ENCODE measurements around the gene LIN7C. TPM values are rescaled to one million over a fixed set of nuclear protein-coding genes. Genes with fewer than 3 reads are reported as not detected.

LIN7C gene
- total RNA-seq, 1 experiment from 2014 or later: 30.3 TPM

DNA sequence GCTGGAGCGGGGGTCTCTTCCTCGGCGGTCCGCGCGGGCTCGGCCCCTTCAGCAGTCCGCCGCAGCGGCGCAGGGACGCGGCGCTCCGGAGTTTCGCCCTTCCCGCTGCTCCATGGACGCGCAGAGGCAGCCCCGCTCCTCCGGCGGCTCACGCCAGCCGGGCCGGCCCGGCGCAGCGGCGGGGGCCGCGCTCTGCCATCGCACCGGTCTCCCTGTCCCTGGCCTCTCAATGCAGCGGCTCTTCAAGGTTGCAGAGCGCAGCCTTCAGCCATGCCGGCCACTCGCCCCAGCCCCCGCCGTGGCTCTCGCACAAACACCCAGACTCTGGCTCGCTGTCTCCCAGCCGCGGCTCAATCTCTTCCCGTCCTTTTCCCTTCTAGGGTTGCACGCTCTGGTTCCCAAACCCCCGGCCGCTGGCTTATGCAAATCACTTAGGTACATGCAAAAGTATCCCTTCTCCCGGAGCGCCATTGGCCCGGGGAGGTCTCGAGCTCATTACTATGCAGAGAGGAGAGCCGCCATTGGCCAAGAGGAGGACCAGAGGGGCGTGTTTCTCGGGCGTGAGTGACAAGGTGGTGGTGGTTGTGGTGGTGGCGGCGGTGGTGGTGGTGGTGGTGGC lies 34.1 kb downstream of the LIN7C start, which contains the start of gene LGR4:
LGR4 (minus strand) TSS at position 393 of the 619 bp plus-strand sequence. CDS start 488 bp downstream, outside the sequence.
- no peaks in the 10 kb centered on the region for H3K36me3 ChIP-seq (ENCODE audit: insufficient read depth, low read length)
- no peak within 1 kb of the TSS for H2AFZ ChIP-seq (ENCODE audit: low read length)
- no peak within 1 kb of the TSS for H3K9ac ChIP-seq (ENCODE audit: low read length)
- no peak within 1 kb of the TSS for H3K4me2 ChIP-seq (ENCODE audit: low read depth, low read length, poor library complexity, severe bottlenecking)
- H3K9me2 ChIP-seq (replicated peaks; ENCODE audit: insufficient read depth, low read length): no peaks in the 10 kb centered on the region
- H3K27ac ChIP-seq (ENCODE audit: low read length): no peak within 1 kb of the TSS
- no peaks in the 10 kb centered on the region for H3K27me3 ChIP-seq (ENCODE audit: low read length)
- no peak for DNase-seq
- no peaks in the 10 kb centered on the region for H3K9me3 ChIP-seq (ENCODE audit: low read length)
- H3K4me1 ChIP-seq (ENCODE audit: low read length): no peaks in the 10 kb centered on the region; the same call in 1 of the 2 replicates
- no peak within 1 kb of the TSS for H3K4me3 ChIP-seq (ENCODE audit: low read length)
- no peaks in the 10 kb centered on the region for H3K79me2 ChIP-seq (ENCODE audit: low read length)
- no peaks in the 10 kb centered on the region for H4K20me1 ChIP-seq (ENCODE audit: insufficient read depth, low read depth, low read length)

DNA sequence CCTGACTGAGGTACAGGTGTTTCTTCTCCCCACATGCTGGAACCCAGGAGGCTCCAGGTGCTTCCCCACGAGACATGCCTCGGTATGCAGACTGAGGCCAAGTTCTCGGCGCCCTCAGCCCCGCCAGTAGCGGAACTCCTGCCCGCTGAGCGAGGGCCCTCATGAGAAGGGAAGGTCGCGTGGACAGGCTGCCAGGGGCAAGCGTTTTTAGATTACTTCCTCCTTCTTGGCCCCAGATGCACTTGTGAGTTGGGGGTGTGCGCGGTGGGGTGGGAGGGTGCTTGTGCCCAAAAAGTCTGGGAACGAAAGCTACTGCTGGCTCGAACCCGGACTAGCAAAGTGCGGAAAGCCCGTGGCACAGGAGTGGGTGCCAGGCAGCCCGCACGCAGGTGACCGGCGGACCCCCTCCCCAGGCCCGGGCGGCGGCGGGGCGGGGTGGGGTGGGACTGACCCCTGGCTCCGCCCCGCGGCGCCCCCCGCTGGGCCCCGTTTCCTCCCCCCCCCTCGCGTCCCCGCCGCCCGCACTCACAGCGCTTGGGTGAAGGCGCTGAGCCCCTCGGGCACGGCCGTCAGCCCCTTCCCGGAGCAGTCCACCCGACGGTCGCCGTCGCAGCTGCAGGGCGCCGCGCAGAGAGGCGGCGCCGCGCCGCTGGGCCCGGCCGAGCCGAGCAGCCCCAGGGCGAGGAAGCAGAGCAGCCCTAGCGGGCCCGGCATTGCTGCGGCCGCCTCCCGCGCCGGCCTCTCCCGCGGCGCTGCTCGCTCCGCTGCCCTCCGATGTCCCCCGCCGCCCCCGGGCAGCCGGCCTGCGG lies 34.8 kb downstream of the LIN7C start:
- Histone ChIP-seq H4K20me1 (ENCODE audit: insufficient read depth, low read depth, low read length) (no peaks in the 10 kb centered on the region), H3K4me1 (ENCODE audit: low read length) (no peaks in the 10 kb centered on the region; the same call in 1 of the 2 replicates), H3K9me3 (ENCODE audit: low read length) (no peaks in the 10 kb centered on the region), H2AFZ (ENCODE audit: low read length) (no peak overlapping the region), H3K4me3 (ENCODE audit: low read length) (no peak overlapping the region), H3K36me3 (ENCODE audit: insufficient read depth, low read length) (no peaks in the 10 kb centered on the region), H3K4me2 (ENCODE audit: low read depth, low read length, poor library complexity, severe bottlenecking) (no peak overlapping the region), H3K27ac (ENCODE audit: low read length) (no peak overlapping the region), H3K79me2 (ENCODE audit: low read length) (no peaks in the 10 kb centered on the region), H3K9me2 (replicated peaks; ENCODE audit: insufficient read depth, low read length) (no peaks in the 10 kb centered on the region), H3K27me3 (ENCODE audit: low read length) (no peaks in the 10 kb centered on the region), H3K9ac (ENCODE audit: low read length) (no peak overlapping the region)
- no peak for DNase-seq

DNA sequence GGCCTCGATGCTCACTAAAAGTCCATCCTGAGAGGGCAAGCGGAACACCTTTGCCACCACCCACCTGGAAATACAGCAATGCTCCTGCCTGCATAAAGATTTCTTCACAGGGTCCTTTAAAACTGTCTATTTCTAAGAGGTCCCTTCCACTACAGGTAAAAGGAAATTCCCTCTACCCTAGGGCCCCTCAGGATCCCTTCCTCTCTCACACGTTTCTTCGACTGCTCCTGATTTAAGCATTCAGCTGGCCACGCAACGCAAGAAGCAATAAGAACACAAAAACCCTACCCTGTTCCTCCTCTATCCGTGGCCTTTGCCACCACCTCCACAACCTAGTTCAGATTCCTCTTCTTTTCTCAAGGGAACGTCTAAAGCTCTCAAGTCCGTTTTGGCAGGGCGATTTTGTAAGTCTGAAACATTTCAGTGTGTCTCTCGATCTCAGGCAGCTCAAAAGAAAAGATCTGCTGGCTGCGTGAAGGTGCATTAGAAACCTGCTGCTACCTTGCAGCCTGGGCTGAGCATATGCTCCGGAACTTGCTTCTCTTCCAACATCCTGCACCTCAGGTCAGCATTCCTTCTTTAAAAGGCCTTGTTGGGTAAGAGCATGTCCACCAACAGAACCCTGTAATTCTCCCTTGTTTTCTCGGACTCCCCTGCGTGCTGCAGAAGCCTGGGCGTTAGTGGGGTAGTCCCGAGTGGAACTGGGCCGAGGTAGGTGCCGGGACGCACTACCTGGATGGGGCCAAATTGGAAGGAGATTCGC lies 35.6 kb downstream of the LIN7C start:
- no peaks in the 10 kb centered on the region for H3K27me3 ChIP-seq (ENCODE audit: low read length)
- H3K4me3 ChIP-seq (ENCODE audit: low read length): no peak overlapping the region
- no peak overlapping the region for H3K9ac ChIP-seq (ENCODE audit: low read length)
- no peak overlapping the region for H3K4me2 ChIP-seq (ENCODE audit: low read depth, low read length, poor library complexity, severe bottlenecking)
- H3K27ac ChIP-seq (ENCODE audit: low read length): no peak overlapping the region
- H2AFZ ChIP-seq (ENCODE audit: low read length): no peak overlapping the region
- DNase-seq: no peak
- no peaks in the 10 kb centered on the region for H4K20me1 ChIP-seq (ENCODE audit: insufficient read depth, low read depth, low read length)
- H3K9me3 ChIP-seq (ENCODE audit: low read length): no peaks in the 10 kb centered on the region
- no peaks in the 10 kb centered on the region; the same call in 1 of the 2 replicates for H3K4me1 ChIP-seq (ENCODE audit: low read length)
- no peaks in the 10 kb centered on the region for H3K36me3 ChIP-seq (ENCODE audit: insufficient read depth, low read length)
- no peaks in the 10 kb centered on the region for H3K9me2 ChIP-seq (replicated peaks; ENCODE audit: insufficient read depth, low read length)
- H3K79me2 ChIP-seq (ENCODE audit: low read length): no peaks in the 10 kb centered on the region

DNA sequence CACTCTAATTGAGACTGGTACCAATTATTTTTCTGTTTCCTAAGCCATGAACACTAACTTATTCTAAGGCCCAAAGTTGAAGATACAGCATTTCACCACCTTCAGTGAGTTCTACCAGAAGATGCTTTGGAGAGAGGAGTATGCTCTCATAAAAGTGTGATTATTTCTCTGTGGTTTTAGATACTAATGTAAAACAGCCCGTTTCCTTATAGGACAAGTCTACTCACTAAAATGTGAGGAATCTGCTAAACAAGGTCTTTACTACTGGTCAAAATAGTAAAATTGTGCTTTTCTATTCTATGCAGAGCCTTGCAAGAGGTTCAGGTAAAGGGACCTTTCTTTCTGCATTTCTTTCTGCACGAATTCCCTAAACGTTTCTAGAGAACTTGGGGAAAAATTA lies 36.4 kb downstream of the LIN7C start:
- Histone ChIP-seq H2AFZ (ENCODE audit: low read length) (no peak overlapping the region), H3K4me3 (ENCODE audit: low read length) (no peak overlapping the region), H3K9ac (ENCODE audit: low read length) (no peak overlapping the region), H3K79me2 (ENCODE audit: low read length) (no peaks in the 10 kb centered on the region), H3K27ac (ENCODE audit: low read length) (no peak overlapping the region), H3K4me1 (ENCODE audit: low read length) (no peaks in the 10 kb centered on the region; the same call in 1 of the 2 replicates), H4K20me1 (ENCODE audit: insufficient read depth, low read depth, low read length) (no peaks in the 10 kb centered on the region), H3K36me3 (ENCODE audit: insufficient read depth, low read length) (no peaks in the 10 kb centered on the region), H3K9me3 (ENCODE audit: low read length) (no peaks in the 10 kb centered on the region), H3K27me3 (ENCODE audit: low read length) (no peaks in the 10 kb centered on the region), H3K9me2 (replicated peaks; ENCODE audit: insufficient read depth, low read length) (no peaks in the 10 kb centered on the region), H3K4me2 (ENCODE audit: low read depth, low read length, poor library complexity, severe bottlenecking) (no peak overlapping the region)
- no peak for DNase-seq

DNA sequence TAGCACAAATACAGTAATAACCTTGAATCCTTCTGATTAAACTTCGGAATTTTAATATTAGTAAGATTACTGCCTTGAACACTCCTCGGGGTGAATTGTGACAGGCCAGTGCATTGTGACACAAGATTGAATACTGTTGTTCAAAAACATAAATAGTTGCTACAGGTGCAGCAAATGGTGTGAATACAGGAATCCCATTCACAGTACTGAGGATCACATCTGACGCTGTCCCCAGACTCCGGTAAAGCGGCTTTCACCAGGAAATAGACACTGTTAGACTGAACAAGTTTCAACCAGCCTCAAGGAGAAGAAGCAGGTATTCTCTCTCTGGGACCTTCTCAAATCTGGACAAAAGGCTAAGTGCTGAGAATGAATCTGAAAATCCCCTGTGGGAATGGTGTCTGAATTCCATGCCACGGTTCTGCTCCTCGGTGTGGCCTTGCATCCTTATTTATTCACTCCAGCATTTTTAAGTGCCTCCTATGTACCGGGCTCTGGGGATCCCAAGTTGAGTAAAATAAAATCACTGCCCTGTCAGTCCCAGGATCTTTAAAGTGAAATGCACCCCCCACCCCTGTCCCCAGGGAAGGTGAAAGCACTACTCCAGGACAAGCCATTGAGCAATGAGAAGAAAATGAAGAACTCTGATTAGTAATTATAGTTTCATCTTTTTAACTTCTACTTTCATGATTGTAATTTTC lies 37.4 kb downstream of the LIN7C start:
- Histone ChIP-seq H2AFZ (ENCODE audit: low read length) (no peak overlapping the region), H3K4me3 (ENCODE audit: low read length) (no peak overlapping the region), H3K9me2 (replicated peaks; ENCODE audit: insufficient read depth, low read length) (no peaks in the 10 kb centered on the region), H3K27ac (ENCODE audit: low read length) (no peak overlapping the region), H3K79me2 (ENCODE audit: low read length) (no peaks in the 10 kb centered on the region), H3K27me3 (ENCODE audit: low read length) (no peaks in the 10 kb centered on the region), H3K9me3 (ENCODE audit: low read length) (no peaks in the 10 kb centered on the region), H3K4me2 (ENCODE audit: low read depth, low read length, poor library complexity, severe bottlenecking) (no peak overlapping the region), H3K36me3 (ENCODE audit: insufficient read depth, low read length) (no peaks in the 10 kb centered on the region), H3K4me1 (ENCODE audit: low read length) (no peaks in the 10 kb centered on the region; the same call in 1 of the 2 replicates), H3K9ac (ENCODE audit: low read length) (no peak overlapping the region), H4K20me1 (ENCODE audit: insufficient read depth, low read depth, low read length) (no peaks in the 10 kb centered on the region)
- DNase-seq: no peak

DNA sequence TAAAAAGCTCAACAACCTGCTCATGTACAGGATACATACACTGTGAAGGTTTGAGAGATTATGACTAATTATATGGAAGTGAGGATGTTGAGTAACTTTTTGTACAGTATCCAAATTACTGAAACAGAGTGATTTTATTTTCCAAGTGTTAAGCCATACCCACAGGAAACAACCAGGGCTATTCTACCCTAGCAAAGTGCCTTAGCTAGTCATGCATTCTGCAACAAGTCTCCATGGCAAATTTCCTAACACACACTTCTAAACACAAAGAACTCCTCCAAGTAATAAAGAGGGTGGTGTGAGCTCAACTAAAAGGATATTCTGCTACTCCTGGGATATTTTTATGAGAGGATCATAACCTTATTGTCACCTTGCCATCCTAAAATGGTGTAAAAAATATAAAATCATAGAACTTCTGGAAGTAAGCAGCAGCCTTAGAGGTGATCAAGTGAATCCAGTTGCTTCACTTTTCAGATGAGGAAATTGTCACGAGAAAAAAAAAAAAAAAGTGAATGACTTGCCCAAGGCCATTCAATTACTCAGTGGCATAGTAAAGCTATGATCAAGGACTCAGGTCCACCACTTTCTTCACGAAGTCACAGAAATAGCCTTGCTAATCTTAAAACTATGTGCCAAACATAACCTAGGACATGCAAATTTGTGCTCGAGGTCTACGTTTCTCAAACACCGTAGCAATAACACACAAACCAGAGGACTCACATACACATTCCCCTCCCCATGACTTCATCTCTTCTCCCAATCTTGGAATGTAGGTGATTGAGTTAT lies 38.2 kb downstream of the LIN7C start:
- Histone ChIP-seq H3K36me3 (ENCODE audit: insufficient read depth, low read length) (no peaks in the 10 kb centered on the region), H3K4me2 (ENCODE audit: low read depth, low read length, poor library complexity, severe bottlenecking) (no peak overlapping the region), H3K9me2 (replicated peaks; ENCODE audit: insufficient read depth, low read length) (no peaks in the 10 kb centered on the region), H3K27me3 (ENCODE audit: low read length) (no peaks in the 10 kb centered on the region), H3K79me2 (ENCODE audit: low read length) (no peaks in the 10 kb centered on the region), H3K9ac (ENCODE audit: low read length) (no peak overlapping the region), H3K4me3 (ENCODE audit: low read length) (no peak overlapping the region), H3K9me3 (ENCODE audit: low read length) (no peaks in the 10 kb centered on the region), H3K27ac (ENCODE audit: low read length) (no peak overlapping the region), H3K4me1 (ENCODE audit: low read length) (no peaks in the 10 kb centered on the region; the same call in 1 of the 2 replicates), H4K20me1 (ENCODE audit: insufficient read depth, low read depth, low read length) (no peaks in the 10 kb centered on the region), H2AFZ (ENCODE audit: low read length) (no peak overlapping the region)
- DNase-seq: no peak

DNA sequence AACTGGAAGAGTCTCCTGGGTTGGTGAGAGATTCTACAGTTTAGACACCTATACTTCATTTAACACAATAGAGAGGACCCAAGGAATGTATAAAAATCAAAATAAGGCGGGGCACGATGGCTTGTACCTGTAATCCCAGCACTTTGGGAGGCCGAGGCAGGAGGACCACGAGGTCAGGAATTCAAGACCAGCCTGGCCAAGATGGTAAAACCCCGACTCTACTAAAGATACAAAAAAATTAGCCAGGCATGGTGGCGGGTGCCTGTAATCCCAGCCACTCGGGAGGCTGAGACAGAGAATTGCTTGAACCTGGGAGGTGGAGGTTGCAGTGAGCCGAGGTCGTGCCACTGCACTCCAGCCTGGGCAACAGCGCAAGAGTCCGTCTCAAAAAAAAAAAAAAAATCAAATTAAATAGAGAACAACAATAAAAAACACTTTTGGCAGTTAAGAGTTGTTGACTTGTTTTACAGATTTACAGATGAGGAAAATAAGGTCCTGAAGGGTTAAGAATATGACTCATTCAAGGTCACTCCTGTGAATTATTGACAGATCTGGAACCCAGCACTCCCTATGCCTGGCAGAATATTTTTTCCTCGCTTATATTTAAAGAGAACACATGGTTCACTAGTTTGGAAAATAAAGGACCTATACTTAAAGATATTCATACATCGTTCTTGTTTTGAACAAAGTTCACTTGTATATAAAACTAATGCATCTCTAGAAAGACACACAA lies 39.2 kb downstream of the LIN7C start:
- no peak overlapping the region for H3K27ac ChIP-seq (ENCODE audit: low read length)
- H2AFZ ChIP-seq (ENCODE audit: low read length): no peak overlapping the region
- H3K4me2 ChIP-seq (ENCODE audit: low read depth, low read length, poor library complexity, severe bottlenecking): no peak overlapping the region
- no peak overlapping the region for H3K9ac ChIP-seq (ENCODE audit: low read length)
- no peak overlapping the region for H3K4me3 ChIP-seq (ENCODE audit: low read length)
- no peaks in the 10 kb centered on the region for H3K9me2 ChIP-seq (replicated peaks; ENCODE audit: insufficient read depth, low read length)
- H3K4me1 ChIP-seq (ENCODE audit: low read length): no peaks in the 10 kb centered on the region; the same call in 1 of the 2 replicates
- H3K79me2 ChIP-seq (ENCODE audit: low read length): no peaks in the 10 kb centered on the region
- no peak for DNase-seq
- no peaks in the 10 kb centered on the region for H3K36me3 ChIP-seq (ENCODE audit: insufficient read depth, low read length)
- H3K9me3 ChIP-seq (ENCODE audit: low read length): no peaks in the 10 kb centered on the region
- no peaks in the 10 kb centered on the region for H3K27me3 ChIP-seq (ENCODE audit: low read length)
- H4K20me1 ChIP-seq (ENCODE audit: insufficient read depth, low read depth, low read length): no peaks in the 10 kb centered on the region
